Measurements from ENCODE around the gene B4GALT6. TPM values are rescaled to one million over a fixed set of nuclear protein-coding genes. Genes with fewer than 3 reads are reported as not detected.

Gene B4GALT6
- polyA plus RNA-seq, 6 donors from 2014 or later, result not detected

DNA sequence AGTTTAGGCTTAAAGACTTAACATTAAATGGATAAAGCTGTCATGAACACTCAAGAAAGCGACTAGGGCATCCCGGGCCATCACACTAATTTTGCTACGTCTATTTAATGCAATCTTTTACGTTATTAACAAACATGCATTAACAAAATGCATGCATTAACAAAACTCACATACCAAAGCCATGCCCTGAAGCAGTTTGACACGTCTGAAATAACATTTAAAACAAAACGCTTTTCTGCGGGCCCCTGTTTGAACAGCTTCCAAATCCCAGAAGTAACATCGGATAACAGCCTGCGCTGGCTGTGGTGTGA, 458 bp downstream of the B4GALT6 start:
- H3K36me3 Mint-ChIP-seq, result peaks cover 0 to 7% of the 10 kb centered on the region in 2 donors
- H3K4me3 Mint-ChIP-seq, result peak overlapping the region; percentile 89 to 99 (median 95)
- ATAC-seq (ENCODE audit: low read depth in 2 of 2) (no peak), DNase-seq (no peak)
- H3K27me3 Mint-ChIP-seq, result peaks cover 14 to 21% (median 20%) of the 10 kb centered on the region in 3 donors
- H3K9me3 Mint-ChIP-seq, result peaks cover 0 to 1% (median 0%) of the 10 kb centered on the region in 7 donors
- H3K27ac Mint-ChIP-seq, result peak overlapping the region in 4 of 6 donors; percentile 76 to 96 (median 80)
- peaks cover 12 to 19% (median 14%) of the 10 kb centered on the region in 3 donors for H3K4me1 Mint-ChIP-seq

DNA sequence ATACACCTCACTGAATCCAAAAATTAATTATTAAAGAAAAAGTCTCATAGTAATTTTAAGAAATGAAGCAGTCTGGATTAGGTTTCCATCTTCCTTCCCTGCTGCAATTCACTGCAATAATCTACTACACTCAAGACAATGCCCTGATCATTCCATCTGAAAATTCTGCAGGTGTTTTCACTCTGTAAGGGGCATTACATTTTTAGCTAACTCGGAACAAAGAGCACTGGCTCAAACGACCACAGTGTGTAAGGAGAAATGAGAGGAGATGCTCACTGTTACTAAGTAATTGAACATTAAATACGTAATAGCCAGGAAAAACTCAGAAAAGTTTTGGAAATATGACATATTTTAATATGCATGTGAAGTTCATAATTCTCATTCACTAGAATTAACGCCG, 1.3 kb downstream of the B4GALT6 start:
- ATAC-seq (ENCODE audit: low read depth in 2 of 2) (no peak), DNase-seq (no peak)
- Mint-ChIP-seq H3K27me3 (peaks cover 13 to 21% (median 20%) of the 10 kb centered on the region in 3 donors), H3K4me3 (peak overlapping the region in 4 of 8 donors; percentile 14 to 99 (median 52)), H3K36me3 (peaks cover 0 to 7% of the 10 kb centered on the region in 2 donors), H3K27ac (no peak overlapping the region), H3K9me3 (peaks cover 0 to 1% (median 0%) of the 10 kb centered on the region in 7 donors), H3K4me1 (peaks cover 12 to 19% (median 14%) of the 10 kb centered on the region in 3 donors)

DNA sequence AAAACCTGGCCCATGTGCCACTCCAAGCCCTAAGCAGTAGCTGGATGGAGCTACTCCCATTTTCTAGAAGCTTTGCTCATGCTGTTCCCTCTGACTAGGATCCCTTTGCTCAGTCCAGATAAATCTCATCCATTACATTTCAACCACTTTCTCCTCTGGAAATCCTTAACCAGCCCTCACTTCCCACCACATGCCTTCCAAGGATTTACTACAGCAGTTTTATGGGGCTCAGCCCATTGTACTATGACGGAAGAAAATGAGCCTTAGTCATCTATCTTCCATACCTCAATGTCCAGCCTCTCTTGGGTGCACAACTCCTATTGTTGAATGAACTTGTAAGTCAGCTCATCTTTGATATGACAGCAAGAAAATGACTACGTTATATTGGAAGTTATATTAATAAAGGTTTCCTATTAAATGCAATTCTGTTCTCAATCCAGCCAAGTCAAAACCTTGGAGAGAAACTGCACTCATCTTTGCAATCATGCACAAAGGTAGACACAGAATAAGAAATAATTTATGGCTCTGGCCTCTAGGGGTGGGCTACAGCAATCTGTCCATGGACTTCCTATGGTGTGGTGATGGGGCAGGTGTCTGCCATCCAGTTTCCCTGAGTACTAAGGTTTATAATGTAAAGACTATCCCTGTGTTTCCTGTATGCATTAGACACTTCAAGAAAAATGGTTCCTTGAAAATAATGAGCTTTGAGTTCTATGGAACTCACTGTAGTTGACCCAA, 3.4 kb downstream of the B4GALT6 start:
- peaks cover 13 to 21% (median 15%) of the 10 kb centered on the region in 3 donors for H3K27me3 Mint-ChIP-seq
- peaks cover 0 to 1% (median 0%) of the 10 kb centered on the region in 7 donors for H3K9me3 Mint-ChIP-seq
- DNase-seq (no peak), ATAC-seq (ENCODE audit: low read depth in 2 of 2) (no peak)
- peaks cover 0 to 7% of the 10 kb centered on the region in 2 donors for H3K36me3 Mint-ChIP-seq
- H3K27ac Mint-ChIP-seq, result no peak overlapping the region
- H3K4me1 Mint-ChIP-seq, result peaks cover 12 to 18% (median 12%) of the 10 kb centered on the region in 3 donors
- H3K4me3 Mint-ChIP-seq, result peak overlapping the region in 1 of 8 donors; percentile 53

DNA sequence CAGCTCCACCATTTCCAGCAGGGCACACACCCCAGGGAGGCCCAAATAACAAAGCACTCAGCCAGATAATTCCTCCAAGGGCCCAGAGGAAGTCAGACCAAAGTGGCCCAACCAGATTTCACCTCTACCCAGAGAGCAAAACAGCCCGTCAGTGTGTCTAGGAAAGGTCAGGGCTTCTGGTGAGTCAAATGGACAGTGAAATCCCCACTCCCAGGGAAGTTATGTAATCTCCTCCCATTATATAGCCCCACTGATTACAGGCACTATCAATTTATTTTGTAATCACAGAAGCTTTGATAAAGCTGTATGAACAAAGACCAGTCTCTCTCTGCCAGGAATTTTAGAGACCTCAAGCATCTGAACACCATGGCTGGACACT, 4.0 kb downstream of the B4GALT6 start:
- Mint-ChIP-seq H3K9me3 (peaks cover 0 to 1% (median 0%) of the 10 kb centered on the region in 7 donors), H3K4me1 (peaks cover 7 to 14% (median 8%) of the 10 kb centered on the region in 3 donors), H3K4me3 (no peak overlapping the region), H3K27ac (no peak overlapping the region), H3K27me3 (peaks cover 13 to 21% (median 15%) of the 10 kb centered on the region in 3 donors), H3K36me3 (peaks cover 0 to 7% of the 10 kb centered on the region in 2 donors)
- no peak for ATAC-seq (ENCODE audit: low read depth in 2 of 2)
- DNase-seq, result no peak

DNA sequence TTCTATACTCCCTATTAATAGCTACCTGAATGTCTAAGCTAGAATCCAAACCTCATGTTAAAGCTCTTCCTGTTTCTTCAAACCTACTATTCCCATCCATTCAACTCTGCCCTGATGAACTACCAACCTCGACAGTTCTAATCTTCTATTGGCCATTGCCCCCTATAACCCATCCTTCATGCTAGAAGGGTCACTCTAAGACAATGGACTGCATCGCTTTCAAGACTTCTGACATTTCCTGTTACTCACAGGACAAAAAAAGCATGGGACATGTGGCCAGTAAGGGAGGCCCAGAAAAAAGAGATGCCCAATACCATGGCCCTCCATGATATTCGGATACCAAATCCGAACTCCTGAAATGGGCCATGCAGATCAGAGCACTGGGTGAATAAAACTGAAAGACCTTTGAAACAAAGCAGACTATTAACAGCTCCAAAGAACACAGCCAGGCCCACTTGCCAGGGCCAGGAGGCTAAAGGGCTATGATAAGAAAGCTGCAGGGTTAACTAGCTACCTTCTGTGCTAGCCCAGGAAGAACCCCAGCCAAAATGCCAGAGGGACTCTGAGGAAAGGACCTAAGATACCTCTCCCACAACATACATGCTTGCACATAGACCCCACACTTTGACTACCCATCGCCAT, 4.5 kb downstream of the B4GALT6 start:
- Mint-ChIP-seq H3K27ac (no peak overlapping the region), H3K27me3 (peaks cover 13 to 21% (median 15%) of the 10 kb centered on the region in 3 donors), H3K4me3 (no peak overlapping the region), H3K36me3 (peaks cover 0 to 7% of the 10 kb centered on the region in 2 donors), H3K9me3 (peaks cover 0 to 1% (median 0%) of the 10 kb centered on the region in 7 donors), H3K4me1 (peaks cover 7 to 14% (median 8%) of the 10 kb centered on the region in 3 donors)
- no peak for ATAC-seq (ENCODE audit: low read depth in 2 of 2)
- no peak for DNase-seq

DNA sequence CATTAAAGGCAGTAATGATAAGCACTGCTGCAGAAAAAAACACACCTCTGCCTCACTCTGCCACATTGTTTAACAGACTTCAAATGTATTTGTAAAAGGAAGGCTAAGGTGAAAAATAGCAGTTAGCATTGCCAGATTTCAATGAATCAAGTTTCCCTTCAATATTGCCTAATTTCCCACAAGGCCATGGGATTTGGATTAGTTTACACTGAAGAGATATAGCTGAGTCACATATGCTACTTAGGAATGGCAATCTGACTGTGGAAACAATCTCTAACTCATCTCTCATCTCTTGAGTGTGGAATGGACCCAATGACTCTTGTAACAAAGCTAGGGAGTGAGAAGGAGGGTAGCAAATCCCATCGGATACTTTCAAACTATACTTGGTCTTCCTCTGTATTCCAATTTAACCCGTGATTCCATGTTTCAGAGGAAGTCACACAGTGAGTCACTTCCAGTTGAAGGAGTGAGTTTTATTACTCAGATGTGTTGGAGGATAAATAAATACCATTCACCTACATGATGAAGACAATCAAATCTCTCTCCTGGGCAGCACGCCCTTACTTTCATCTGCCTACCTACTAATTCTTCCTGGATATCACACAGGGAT, 5.1 kb downstream of the B4GALT6 start:
- Mint-ChIP-seq H3K9me3 (peaks cover 0 to 1% (median 0%) of the 10 kb centered on the region in 7 donors), H3K36me3 (peaks cover 0 to 5% of the 10 kb centered on the region in 2 donors), H3K4me1 (peaks cover 5 to 10% (median 6%) of the 10 kb centered on the region in 3 donors), H3K27me3 (peaks cover 11 to 19% (median 14%) of the 10 kb centered on the region in 3 donors), H3K4me3 (no peak overlapping the region), H3K27ac (no peak overlapping the region)
- ATAC-seq (ENCODE audit: low read depth in 2 of 2), result no peak
- no peak for DNase-seq

DNA sequence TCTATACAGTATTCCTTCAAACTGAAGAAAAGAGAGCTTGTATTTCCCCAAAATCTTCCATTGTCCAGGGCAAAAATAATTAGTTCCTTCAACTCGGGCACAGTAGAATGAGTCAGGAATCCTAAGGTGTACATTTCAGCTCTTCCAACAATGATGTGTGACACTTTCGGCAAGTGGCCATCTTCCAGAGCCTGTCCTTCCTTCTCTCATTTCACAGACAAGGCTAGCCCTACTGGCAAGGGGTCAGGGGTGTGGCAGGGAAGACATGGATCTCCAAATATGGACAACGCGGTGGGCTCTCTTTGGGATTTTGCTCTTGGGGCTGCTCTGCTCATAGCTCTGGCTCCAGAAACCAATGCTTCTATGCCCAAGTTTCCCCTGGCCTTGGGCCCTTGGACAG, 6.0 kb downstream of the B4GALT6 start:
- Mint-ChIP-seq H3K36me3 (no peaks in the 10 kb centered on the region), H3K27me3 (peaks cover 5 to 10% (median 10%) of the 10 kb centered on the region in 3 donors), H3K27ac (no peak overlapping the region), H3K9me3 (no peaks in the 10 kb centered on the region), H3K4me3 (no peak overlapping the region), H3K4me1 (peaks cover 0 to 2% (median 0%) of the 10 kb centered on the region in 3 donors)
- ATAC-seq (ENCODE audit: low read depth in 2 of 2) (no peak), DNase-seq (no peak)

DNA sequence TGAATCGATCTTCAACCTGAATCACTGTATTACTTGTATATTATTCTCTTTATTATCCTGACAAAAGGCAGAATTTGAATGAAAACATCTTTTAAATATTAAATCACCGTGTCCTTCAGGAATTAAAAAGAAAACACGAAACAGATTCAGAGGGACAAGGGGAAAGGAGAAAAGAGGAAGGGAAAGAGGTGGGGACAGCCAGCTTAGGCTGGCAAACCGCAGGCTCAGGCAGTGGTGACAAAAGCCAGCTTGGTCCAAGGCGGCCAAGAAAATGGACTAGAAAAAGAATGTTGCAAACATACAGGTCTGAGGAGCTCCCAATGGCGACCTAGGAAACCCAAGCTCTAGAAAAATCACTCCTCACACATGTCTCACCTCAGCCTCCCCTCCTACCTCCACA, 6.8 kb downstream of the B4GALT6 start:
- Mint-ChIP-seq H3K4me3 (no peak overlapping the region), H3K4me1 (no peaks in the 10 kb centered on the region), H3K36me3 (no peaks in the 10 kb centered on the region), H3K9me3 (no peaks in the 10 kb centered on the region), H3K27ac (no peak overlapping the region), H3K27me3 (peaks cover 5 to 10% (median 10%) of the 10 kb centered on the region in 3 donors)
- ATAC-seq (ENCODE audit: low read depth in 2 of 2) (no peak), DNase-seq (no peak)

DNA sequence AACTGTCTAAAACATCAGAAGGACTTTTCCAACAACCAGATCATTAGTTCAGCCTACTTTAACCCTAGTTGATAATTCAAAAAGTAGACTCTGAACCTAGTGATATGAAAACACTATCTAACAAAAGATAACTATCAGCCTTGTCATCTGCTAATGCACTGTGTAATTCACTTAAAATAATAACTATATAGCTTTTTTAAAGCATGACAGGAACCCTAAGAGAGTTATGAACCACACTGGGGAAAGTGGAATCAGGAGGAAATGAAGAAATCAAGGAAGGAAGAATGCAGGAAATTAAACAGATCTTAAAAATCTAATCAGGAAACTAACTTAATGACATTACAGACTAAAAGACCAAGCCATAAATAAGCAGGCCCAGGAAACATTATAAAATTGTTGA, 9.0 kb downstream of the B4GALT6 start:
- Mint-ChIP-seq H3K27ac (peak overlapping the region in 1 of 6 donors; percentile 24), H3K9me3 (no peaks in the 10 kb centered on the region), H3K4me1 (no peaks in the 10 kb centered on the region), H3K27me3 (no peaks in the 10 kb centered on the region), H3K4me3 (no peak overlapping the region), H3K36me3 (no peaks in the 10 kb centered on the region)
- ATAC-seq (ENCODE audit: low read depth in 2 of 2), result no peak
- DNase-seq, result no peak

DNA sequence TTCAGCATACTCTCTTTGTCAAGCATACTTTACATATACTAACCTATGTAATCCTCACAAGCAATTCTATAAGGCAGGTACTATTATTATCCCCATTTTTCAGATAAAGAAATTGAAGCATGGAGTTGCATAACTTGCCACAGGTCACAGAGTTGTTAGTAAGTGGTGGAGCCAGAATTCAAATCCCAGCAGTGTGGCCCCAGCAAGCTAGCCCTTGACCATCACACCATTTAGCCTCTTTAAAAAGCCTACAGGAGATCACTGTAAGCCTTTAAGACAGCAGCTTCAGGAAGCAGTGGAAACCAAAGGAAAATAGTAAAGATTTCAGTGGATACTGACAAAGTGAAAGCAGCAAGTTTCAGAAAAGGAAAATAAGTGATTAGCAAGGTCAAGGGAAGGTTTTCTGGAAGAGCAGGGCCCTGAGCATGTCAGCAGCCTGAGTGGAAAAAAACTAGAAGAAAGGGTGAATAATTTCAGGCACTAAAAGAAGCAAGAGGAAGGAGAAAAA, 11.7 kb downstream of the B4GALT6 start:
- H3K27ac Mint-ChIP-seq, result no peak overlapping the region
- no peaks in the 10 kb centered on the region for H3K9me3 Mint-ChIP-seq
- no peaks in the 10 kb centered on the region for H3K36me3 Mint-ChIP-seq
- no peaks in the 10 kb centered on the region for H3K27me3 Mint-ChIP-seq
- H3K4me1 Mint-ChIP-seq, result no peaks in the 10 kb centered on the region
- H3K4me3 Mint-ChIP-seq, result no peak overlapping the region
- ATAC-seq (ENCODE audit: low read depth in 2 of 2) (no peak), DNase-seq (no peak)

DNA sequence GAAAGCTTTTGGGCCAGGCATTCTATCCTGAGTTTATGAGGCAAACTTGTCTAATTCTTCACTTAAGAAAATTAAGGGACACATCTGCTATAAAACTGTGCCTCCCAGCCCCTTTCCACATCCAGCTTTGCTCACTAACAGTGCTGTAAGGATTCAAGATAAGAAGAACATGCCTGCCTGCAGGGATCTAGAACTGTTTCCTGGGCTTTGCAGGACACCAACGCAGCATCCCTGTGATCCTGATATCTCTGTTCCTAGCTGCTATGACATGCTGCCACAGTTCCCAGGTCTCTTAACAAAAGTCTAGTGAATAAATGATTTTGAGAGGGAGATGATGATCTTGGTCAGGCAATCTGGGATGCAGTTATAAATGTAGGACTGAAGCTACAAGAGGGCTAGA, 12.4 kb downstream of the B4GALT6 start:
- DNase-seq (no peak), ATAC-seq (ENCODE audit: low read depth in 2 of 2) (no peak)
- no peaks in the 10 kb centered on the region for H3K9me3 Mint-ChIP-seq
- no peaks in the 10 kb centered on the region for H3K27me3 Mint-ChIP-seq
- no peaks in the 10 kb centered on the region for H3K4me1 Mint-ChIP-seq
- H3K36me3 Mint-ChIP-seq, result no peaks in the 10 kb centered on the region
- H3K27ac Mint-ChIP-seq, result no peak overlapping the region
- H3K4me3 Mint-ChIP-seq, result no peak overlapping the region

DNA sequence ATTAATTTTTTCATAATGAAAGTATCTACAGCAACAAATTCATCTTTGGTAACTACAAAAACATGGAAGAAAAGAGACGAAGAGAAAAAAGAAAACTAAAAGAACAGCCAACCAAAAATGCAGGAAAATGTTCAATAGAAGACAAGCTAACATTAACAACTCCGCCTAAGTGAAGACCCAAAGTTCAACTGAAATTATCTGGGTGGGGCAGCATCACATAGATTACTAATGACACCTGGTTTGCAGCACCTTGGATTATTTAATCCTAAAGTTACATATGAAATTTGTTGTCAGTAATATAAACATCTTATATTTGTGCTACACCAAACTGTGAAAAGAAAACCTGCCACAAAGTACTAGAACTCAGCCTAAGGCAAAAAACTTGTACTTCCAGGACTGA, 14.8 kb downstream of the B4GALT6 start:
- DNase-seq (no peak), ATAC-seq (ENCODE audit: low read depth in 2 of 2) (no peak)
- Mint-ChIP-seq H3K27ac (no peak overlapping the region), H3K36me3 (no peaks in the 10 kb centered on the region), H3K4me1 (no peaks in the 10 kb centered on the region), H3K9me3 (no peaks in the 10 kb centered on the region), H3K27me3 (no peaks in the 10 kb centered on the region), H3K4me3 (no peak overlapping the region)

DNA sequence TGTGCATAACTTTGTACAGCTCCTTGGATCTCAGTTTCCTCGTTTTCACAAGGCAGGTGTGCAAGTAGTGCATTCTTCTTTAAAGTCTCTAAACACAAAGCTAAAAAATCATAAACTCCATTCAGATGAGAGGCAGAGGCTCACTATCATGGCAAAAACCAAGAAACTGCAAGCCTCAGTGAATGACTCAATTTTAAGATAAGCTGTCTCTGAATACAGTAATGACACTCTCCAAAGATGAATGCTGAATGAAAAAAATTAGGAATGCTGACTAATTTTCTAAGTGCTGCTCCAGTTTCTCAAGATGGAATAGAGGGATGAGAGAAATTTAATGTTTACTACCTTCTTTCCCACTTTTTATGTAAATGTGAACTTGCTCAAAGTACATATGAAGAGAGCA, 17.2 kb downstream of the B4GALT6 start:
- H3K27me3 Mint-ChIP-seq, result no peaks in the 10 kb centered on the region
- DNase-seq, result no peak
- H3K4me3 Mint-ChIP-seq, result no peak overlapping the region
- H3K27ac Mint-ChIP-seq, result peak overlapping the region in 1 of 6 donors; percentile 38
- no peaks in the 10 kb centered on the region for H3K36me3 Mint-ChIP-seq
- no peaks in the 10 kb centered on the region for H3K9me3 Mint-ChIP-seq
- ATAC-seq (ENCODE audit: low read depth in 2 of 2), result no peak
- H3K4me1 Mint-ChIP-seq, result no peaks in the 10 kb centered on the region

All from naive B cell (primary cell).